ENCODE data around the gene FAM83D.

The FAM83D gene

GRCh38 chr20:38968090-38968489 is 41.9 kb downstream of the FAM83D start:
- DNase-seq (ENCODE audit: low spot score) (no peak), ATAC-seq (ENCODE audit: low read depth) (no peak)
- Histone ChIP-seq H3K4me1 (ENCODE audit: insufficient read depth, poor library complexity, severe bottlenecking) (peaks cover 36% of the 10 kb centered on the region), H3K27me3 (ENCODE audit: insufficient read depth, poor library complexity, severe bottlenecking) (no peaks in the 10 kb centered on the region), H3K36me3 (ENCODE audit: low read depth) (peaks cover 59% of the 10 kb centered on the region), H3K27ac (ENCODE audit: poor library complexity, severe bottlenecking) (no peak overlapping the region), H3K9me3 (ENCODE audit: severe bottlenecking) (no peaks in the 10 kb centered on the region), H3K4me3 (ENCODE audit: severe bottlenecking) (no peak overlapping the region)
- no peak for TF ChIP-seq CTCF (IDR thresholded peaks at IDR 0.05; ENCODE audit: poor library complexity, severe bottlenecking)

GRCh38 chr20:38969708-38970107 is 43.5 kb downstream of the FAM83D start:
- ATAC-seq (ENCODE audit: low read depth) (peak; percentile 24), DNase-seq (ENCODE audit: low spot score) (no peak)
- H3K4me1 ChIP-seq (ENCODE audit: insufficient read depth, poor library complexity, severe bottlenecking), result peaks cover 39% of the 10 kb centered on the region
- TF ChIP-seq CTCF (IDR thresholded peaks at IDR 0.05; ENCODE audit: poor library complexity, severe bottlenecking), result no peak
- no peak overlapping the region for H3K4me3 ChIP-seq (ENCODE audit: severe bottlenecking)
- no peaks in the 10 kb centered on the region for H3K9me3 ChIP-seq (ENCODE audit: severe bottlenecking)
- peak overlapping the region; percentile 34 for H3K27ac ChIP-seq (ENCODE audit: poor library complexity, severe bottlenecking)
- H3K27me3 ChIP-seq (ENCODE audit: insufficient read depth, poor library complexity, severe bottlenecking), result no peaks in the 10 kb centered on the region
- peaks cover 70% of the 10 kb centered on the region for H3K36me3 ChIP-seq (ENCODE audit: low read depth)

- no peaks in the 10 kb centered on the region for H3K27me3 ChIP-seq (ENCODE audit: insufficient read depth, poor library complexity, severe bottlenecking)
- H3K4me3 ChIP-seq (ENCODE audit: severe bottlenecking), result no peak overlapping the region
- no peak for TF ChIP-seq CTCF (IDR thresholded peaks at IDR 0.05; ENCODE audit: poor library complexity, severe bottlenecking)
- DNase-seq (ENCODE audit: low spot score) (no peak), ATAC-seq (ENCODE audit: low read depth) (peak; percentile 79)
- peaks cover 39% of the 10 kb centered on the region for H3K4me1 ChIP-seq (ENCODE audit: insufficient read depth, poor library complexity, severe bottlenecking)
- no peaks in the 10 kb centered on the region for H3K9me3 ChIP-seq (ENCODE audit: severe bottlenecking)
- H3K36me3 ChIP-seq (ENCODE audit: low read depth), result peaks cover 70% of the 10 kb centered on the region
- H3K27ac ChIP-seq (ENCODE audit: poor library complexity, severe bottlenecking), result peak overlapping the region; percentile 34
Measured at GRCh38 chr20:38970302-38970701, 44.1 kb downstream of the FAM83D start.

GRCh38 chr20:38973107-38973506 is 46.9 kb downstream of the FAM83D start:
- DNase-seq (ENCODE audit: low spot score) (no peak), ATAC-seq (ENCODE audit: low read depth) (no peak)
- H3K27me3 ChIP-seq (ENCODE audit: insufficient read depth, poor library complexity, severe bottlenecking), result no peaks in the 10 kb centered on the region
- no peaks in the 10 kb centered on the region for H3K9me3 ChIP-seq (ENCODE audit: severe bottlenecking)
- H3K36me3 ChIP-seq (ENCODE audit: low read depth), result peaks cover 85% of the 10 kb centered on the region
- no peak overlapping the region for H3K4me3 ChIP-seq (ENCODE audit: severe bottlenecking)
- TF ChIP-seq CTCF (IDR thresholded peaks at IDR 0.05; ENCODE audit: poor library complexity, severe bottlenecking), result no peak
- H3K4me1 ChIP-seq (ENCODE audit: insufficient read depth, poor library complexity, severe bottlenecking), result peaks cover 39% of the 10 kb centered on the region
- peak overlapping the region; percentile 25 for H3K27ac ChIP-seq (ENCODE audit: poor library complexity, severe bottlenecking)

GRCh38 chr20:38973645-38974044 is 47.4 kb downstream of the FAM83D start:
- DNase-seq (ENCODE audit: low spot score) (no peak), ATAC-seq (ENCODE audit: low read depth) (peak; percentile 40)
- H3K4me1 ChIP-seq (ENCODE audit: insufficient read depth, poor library complexity, severe bottlenecking), result peaks cover 39% of the 10 kb centered on the region
- H3K4me3 ChIP-seq (ENCODE audit: severe bottlenecking), result no peak overlapping the region
- no peaks in the 10 kb centered on the region for H3K27me3 ChIP-seq (ENCODE audit: insufficient read depth, poor library complexity, severe bottlenecking)
- peaks cover 90% of the 10 kb centered on the region for H3K36me3 ChIP-seq (ENCODE audit: low read depth)
- no peak for TF ChIP-seq CTCF (IDR thresholded peaks at IDR 0.05; ENCODE audit: poor library complexity, severe bottlenecking)
- no peaks in the 10 kb centered on the region for H3K9me3 ChIP-seq (ENCODE audit: severe bottlenecking)
- H3K27ac ChIP-seq (ENCODE audit: poor library complexity, severe bottlenecking), result no peak overlapping the region
